ENCODE results near the gene APRT. TPM values are rescaled to one million over a fixed set of nuclear protein-coding genes. Genes with fewer than 3 reads are reported as not detected.

APRT gene
- total RNA-seq, 4 donors from 2014 or later = 56.2 to 78.7 (median 62.4) TPM

DNA sequence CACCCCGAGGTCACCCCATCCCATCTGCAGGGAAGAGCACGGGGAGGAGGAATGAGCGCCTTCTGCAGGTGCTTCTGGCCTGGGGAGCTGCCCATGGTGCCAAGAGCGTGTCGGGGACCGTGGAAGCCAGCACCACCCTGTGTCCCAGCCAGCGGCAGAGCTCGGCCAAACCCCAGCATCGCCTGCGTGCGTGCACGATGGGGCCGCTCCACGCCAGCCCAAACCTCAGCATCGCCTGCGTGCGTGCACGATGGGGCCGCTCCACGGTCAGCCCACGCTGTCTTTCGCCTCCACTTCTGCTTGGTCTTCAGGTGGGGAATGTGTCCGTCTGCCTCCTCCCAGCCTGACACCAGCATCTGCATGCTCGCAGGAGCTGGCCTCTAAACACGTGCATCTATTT, 31.1 kb upstream of the APRT start:
- intact Hi-C loops (cut with DNase I; ENCODE audit: low total_unique reads) = no loop called here
- ATAC-seq (no peak), DNase-seq (no peak)
- H3K27ac ChIP-seq = no peak overlapping the region
- TF ChIP-seq, protein P1, sequence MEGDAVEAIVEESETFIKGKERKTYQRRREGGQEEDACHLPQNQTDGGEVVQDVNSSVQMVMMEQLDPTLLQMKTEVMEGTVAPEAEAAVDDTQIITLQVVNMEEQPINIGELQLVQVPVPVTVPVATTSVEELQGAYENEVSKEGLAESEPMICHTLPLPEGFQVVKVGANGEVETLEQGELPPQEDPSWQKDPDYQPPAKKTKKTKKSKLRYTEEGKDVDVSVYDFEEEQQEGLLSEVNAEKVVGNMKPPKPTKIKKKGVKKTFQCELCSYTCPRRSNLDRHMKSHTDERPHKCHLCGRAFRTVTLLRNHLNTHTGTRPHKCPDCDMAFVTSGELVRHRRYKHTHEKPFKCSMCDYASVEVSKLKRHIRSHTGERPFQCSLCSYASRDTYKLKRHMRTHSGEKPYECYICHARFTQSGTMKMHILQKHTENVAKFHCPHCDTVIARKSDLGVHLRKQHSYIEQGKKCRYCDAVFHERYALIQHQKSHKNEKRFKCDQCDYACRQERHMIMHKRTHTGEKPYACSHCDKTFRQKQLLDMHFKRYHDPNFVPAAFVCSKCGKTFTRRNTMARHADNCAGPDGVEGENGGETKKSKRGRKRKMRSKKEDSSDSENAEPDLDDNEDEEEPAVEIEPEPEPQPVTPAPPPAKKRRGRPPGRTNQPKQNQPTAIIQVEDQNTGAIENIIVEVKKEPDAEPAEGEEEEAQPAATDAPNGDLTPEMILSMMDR (IDR thresholded peaks at IDR 0.05 in 4 of 5, conservative IDR thresholded peaks at IDR 0.05 in 1 of 5) = no peak
- TF ChIP-seq POLR2A (IDR thresholded peaks at IDR 0.05) = no peak
- H3K4me1 ChIP-seq = no peaks in the 10 kb centered on the region
- no peaks in the 10 kb centered on the region for H3K27me3 ChIP-seq
- no peak overlapping the region for H3K4me3 ChIP-seq
- in situ Hi-C loops (cut with MboI; ENCODE audit: low sequenced_read_pairs in 4 of 4) = no loop called here
- no peaks in the 10 kb centered on the region for H3K9me3 ChIP-seq
- H3K36me3 ChIP-seq = peaks cover 0 to 15% of the 10 kb centered on the region in 2 donors

DNA sequence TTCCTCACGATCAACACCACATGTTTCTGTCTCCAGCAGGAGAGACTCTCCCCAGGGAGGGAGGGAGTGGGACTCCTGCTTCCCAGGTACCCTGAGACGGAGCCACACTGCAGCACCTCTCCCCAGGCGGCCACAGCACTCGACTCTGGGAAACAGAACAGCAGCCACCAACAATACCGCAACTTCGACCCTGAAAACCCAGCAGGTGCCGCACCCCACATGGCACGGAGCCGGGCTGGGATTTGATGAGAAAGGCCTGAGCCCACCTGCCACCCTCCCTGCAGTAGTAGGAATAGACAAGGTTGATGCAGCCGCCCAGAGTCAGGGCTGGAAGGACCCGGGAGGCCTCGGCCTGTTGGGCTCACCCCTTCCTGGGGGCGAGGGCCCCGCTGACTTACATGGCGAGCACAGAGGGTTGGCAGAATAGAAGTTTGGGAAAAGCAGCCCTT, 30.6 kb upstream of the APRT start:
- no peak overlapping the region for H3K4me3 ChIP-seq
- no peak for TF ChIP-seq POLR2A (IDR thresholded peaks at IDR 0.05)
- TF ChIP-seq, protein P1 (IDR thresholded peaks at IDR 0.05 in 4 of 5, conservative IDR thresholded peaks at IDR 0.05 in 1 of 5) = no peak
- intact Hi-C loops (cut with DNase I; ENCODE audit: low total_unique reads) = no loop called here
- DNase-seq (no peak), ATAC-seq (no peak)
- in situ Hi-C loops (cut with MboI; ENCODE audit: low sequenced_read_pairs in 4 of 4) = no loop called here
- no peak overlapping the region for H3K27ac ChIP-seq
- no peaks in the 10 kb centered on the region for H3K4me1 ChIP-seq
- no peaks in the 10 kb centered on the region for H3K9me3 ChIP-seq
- H3K27me3 ChIP-seq = no peaks in the 10 kb centered on the region
- peaks cover 0 to 15% of the 10 kb centered on the region in 2 donors for H3K36me3 ChIP-seq

DNA sequence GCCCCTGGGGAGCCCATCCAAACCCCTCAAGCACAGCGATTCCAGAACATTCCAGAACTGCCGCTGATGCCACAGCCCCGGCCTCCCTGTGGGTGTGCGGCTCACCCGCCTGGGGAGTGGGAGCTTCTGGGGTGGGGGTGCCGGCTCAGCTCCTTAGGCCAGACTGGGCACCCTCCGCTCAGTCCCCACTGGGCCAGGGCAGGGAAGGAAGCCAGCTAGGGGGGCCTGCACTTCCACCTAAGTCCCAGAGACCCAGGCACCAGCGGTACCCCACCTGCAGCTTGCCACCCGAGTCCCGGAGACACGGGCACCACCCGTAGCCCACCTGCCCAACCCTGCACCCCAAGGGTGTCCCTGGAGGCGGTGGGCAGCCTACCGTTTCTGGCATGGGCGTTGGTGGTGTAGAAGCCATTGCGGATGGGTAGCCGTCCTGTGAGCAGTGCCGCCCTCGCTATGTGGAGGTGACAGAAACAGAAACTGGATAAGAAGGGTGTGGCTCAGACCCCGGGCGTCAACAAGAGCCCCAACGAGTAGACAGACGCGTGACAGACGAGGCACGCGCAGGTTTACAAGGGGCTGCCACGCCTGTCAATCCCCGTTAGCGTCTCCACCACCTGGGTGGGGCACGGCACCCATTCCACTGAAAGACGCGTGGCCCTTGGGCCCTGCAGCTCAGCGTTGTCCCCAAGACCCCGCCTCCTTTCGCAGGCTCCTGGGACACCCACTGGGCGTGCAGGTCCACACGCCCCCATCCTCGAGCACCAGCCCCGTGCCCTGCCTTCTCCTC, 30.0 kb upstream of the APRT start:
- no peak overlapping the region for H3K27ac ChIP-seq
- TF ChIP-seq POLR2A (IDR thresholded peaks at IDR 0.05) = no peak
- TF ChIP-seq, protein P1 (IDR thresholded peaks at IDR 0.05 in 4 of 5, conservative IDR thresholded peaks at IDR 0.05 in 1 of 5) = no peak
- H3K4me3 ChIP-seq = no peak overlapping the region
- no peaks in the 10 kb centered on the region for H3K4me1 ChIP-seq
- no peaks in the 10 kb centered on the region for H3K27me3 ChIP-seq
- intact Hi-C loops (cut with DNase I; ENCODE audit: low total_unique reads) = no loop called here
- H3K36me3 ChIP-seq = peaks cover 0 to 15% of the 10 kb centered on the region in 2 donors
- in situ Hi-C loops (cut with MboI; ENCODE audit: low sequenced_read_pairs in 4 of 4) = no loop called here
- ATAC-seq (no peak), DNase-seq (no peak)
- no peaks in the 10 kb centered on the region for H3K9me3 ChIP-seq

DNA sequence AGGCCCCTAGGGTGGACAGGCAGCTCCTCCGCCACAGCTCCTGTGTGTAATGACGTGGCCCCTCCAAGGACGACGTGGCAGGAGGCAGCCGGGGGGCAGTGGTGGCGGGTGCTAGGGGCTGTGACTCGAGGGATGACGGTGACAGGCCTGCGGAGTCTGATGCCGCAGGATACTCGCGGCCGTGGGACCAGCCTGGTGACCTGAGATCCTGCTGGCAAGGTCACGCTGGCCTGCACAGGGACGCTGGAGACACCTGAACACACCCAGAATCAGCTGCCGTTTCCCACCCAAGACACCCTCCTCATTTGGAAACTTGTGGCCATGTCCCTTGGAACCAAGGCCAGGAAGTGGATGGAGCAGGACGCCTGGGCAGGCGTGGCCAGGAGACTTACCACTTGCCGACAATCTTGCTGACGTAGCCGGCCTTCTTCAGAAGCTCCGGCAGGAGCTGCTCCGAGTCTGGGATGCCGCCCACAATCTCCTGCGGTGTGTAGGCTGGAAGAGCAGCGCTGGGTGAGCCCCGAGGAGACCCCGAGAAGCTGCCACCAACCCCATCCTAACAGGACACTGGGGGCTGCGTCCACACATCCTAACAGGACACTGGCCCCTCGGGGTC, 29.0 kb upstream of the APRT start:
- Histone ChIP-seq H3K27me3 (no peaks in the 10 kb centered on the region), H3K4me1 (no peaks in the 10 kb centered on the region), H3K4me3 (no peak overlapping the region), H3K9me3 (no peaks in the 10 kb centered on the region), H3K36me3 (peaks cover 0 to 15% of the 10 kb centered on the region in 2 donors), H3K27ac (no peak overlapping the region)
- TF ChIP-seq, protein P1 (IDR thresholded peaks at IDR 0.05 in 4 of 5, conservative IDR thresholded peaks at IDR 0.05 in 1 of 5) = no peak
- TF ChIP-seq POLR2A (IDR thresholded peaks at IDR 0.05) = no peak
- in situ Hi-C loops (cut with MboI; ENCODE audit: low sequenced_read_pairs in 4 of 4) (no loop called here), intact Hi-C loops (cut with DNase I; ENCODE audit: low total_unique reads) (no loop called here)
- DNase-seq (no peak), ATAC-seq (no peak)
